Neural cell (in vitro differentiated cells): Measurements from ENCODE around the gene PWWP2A. TPM values are rescaled to one million over a fixed set of nuclear protein-coding genes. Genes with fewer than 3 reads are reported as not detected.
"Not testable (repeated sequence)": the region's sequence is repeated elsewhere in the genome, so short reads cannot be mapped to it uniquely, and the experiment has no call there.

Source experiments
- H2AFZ ChIP-seq: fragments of 200-600, 300-800 bp; sonication (generic), shearing (Covaris generic); 2 replicates; pipeline ENCODE4 v1.6.0; 2014; ENCODE audit warnings: low read depth, mild to moderate bottlenecking, antibody characterized with exemption, low read length, moderate library complexity
- H3F3A ChIP-seq: fragments of 200-600 bp; shearing (Covaris generic); 2 replicates; pipeline ENCODE4 v1.6.1; 2016; ENCODE audit warnings: mild to moderate bottlenecking, moderate library complexity, mixed read lengths, antibody characterized with exemption, low read length; ENCODE audit not compliant: insufficient read depth, poor library complexity, severe bottlenecking
- H3K27ac ChIP-seq: fragments of 200-600, 300-800 bp; sonication (generic), shearing (Covaris generic); 2 replicates; pipeline ENCODE4 v1.5.1; 2014; ENCODE audit warnings: mild to moderate bottlenecking, low read length, moderate library complexity
- H3K27me3 ChIP-seq: fragments of 300-800, 200-600 bp; sonication (generic), shearing (Covaris generic); 2 replicates; pipeline ENCODE4 v1.6.0; 2014; ENCODE audit warnings: mild to moderate bottlenecking, low read depth, low read length, moderate library complexity; ENCODE audit not compliant: insufficient read depth
- H3K36me3 ChIP-seq: fragments of 300-800, 200-600 bp; sonication (generic), shearing (Covaris generic); 2 replicates; pipeline ENCODE4 v1.5.1; 2014; ENCODE audit warnings: mild to moderate bottlenecking, antibody characterized with exemption, low read length, moderate library complexity; ENCODE audit not compliant: insufficient read depth
- H3K4me2 ChIP-seq: fragments of 300-800, 200-600 bp; sonication (generic), shearing (Covaris generic); 2 replicates; pipeline ENCODE4 v1.6.0; 2014; ENCODE audit warnings: mild to moderate bottlenecking, low read length
- H3K4me3 ChIP-seq: fragments of 300-800, 200-600 bp; sonication (generic), shearing (Covaris generic); 2 replicates; pipeline ENCODE4 v1.5.1; 2014; ENCODE audit warnings: mild to moderate bottlenecking, low read length, moderate library complexity
- H3K79me2 ChIP-seq: fragments of 200-600 bp; shearing (Covaris generic); replicated peaks from 2 replicates; pipeline ENCODE4 v1.6.0; 2014; ENCODE audit warnings: mild to moderate bottlenecking, low read length, moderate library complexity; ENCODE audit not compliant: insufficient read depth
- H3K9ac ChIP-seq: fragments of 300-800, 200-600 bp; sonication (generic), shearing (Covaris generic); 2 replicates; pipeline ENCODE4 v1.6.1; 2016; ENCODE audit warnings: mild to moderate bottlenecking, low read length, mixed read lengths
- H3K9me2 ChIP-seq: fragments of 200-600 bp; shearing (Covaris generic); 2 replicates; pipeline ENCODE4 v1.6.1; 2016; ENCODE audit warnings: mild to moderate bottlenecking, low read length, mixed read lengths; ENCODE audit not compliant: insufficient read depth
- H3K9me3 ChIP-seq: fragments of 200-600, 300-800 bp; sonication (generic), shearing (Covaris generic); 2 replicates; pipeline ENCODE4 v1.6.1; 2016; ENCODE audit warnings: mild to moderate bottlenecking, mixed run types, low read length, moderate library complexity, mixed read lengths
- H4K20me1 ChIP-seq: fragments of 200-600 bp; shearing (Covaris generic); 2 replicates; pipeline ENCODE4 v1.6.1; 2016; ENCODE audit warnings: mild to moderate bottlenecking, mixed run types; ENCODE audit not compliant: insufficient read depth
- EP300 ChIP-seq: fragments of 450-650 bp; conservative IDR thresholded peaks from 2 replicates; pipeline ENCODE4 v1.6.1; 2014; ENCODE audit warnings: antibody characterized with exemption, mild to moderate bottlenecking, moderate library complexity; ENCODE audit not compliant: poor library complexity, severe bottlenecking
- EZH2 ChIP-seq: fragments of 200-600, 300-800 bp; shearing (Covaris generic), sonication (generic); IDR thresholded peaks from 2 replicates; pipeline ENCODE4 v1.6.1; 2014; ENCODE audit warnings: antibody characterized with exemption, low read length, borderline replicate concordance, mild to moderate bottlenecking; ENCODE audit not compliant: insufficient read depth, poor library complexity, severe bottlenecking
- MXI1 ChIP-seq: fragments of 450-650 bp; conservative IDR thresholded peaks from 2 replicates; pipeline ENCODE4 v1.6.1; 2014; ENCODE audit warnings: antibody characterized with exemption, mild to moderate bottlenecking; ENCODE audit not compliant: poor library complexity, severe bottlenecking
- POLR2AphosphoS5 ChIP-seq: IDR thresholded peaks from 2 replicates; pipeline ENCODE4 v1.6.1; 2012
- RAD21 ChIP-seq: fragments of 450-650 bp; conservative IDR thresholded peaks from 2 replicates; pipeline ENCODE4 v1.6.1; 2014; ENCODE audit warnings: antibody characterized with exemption, mild to moderate bottlenecking, moderate library complexity
- SMC3 ChIP-seq: fragments of 450-650 bp; conservative IDR thresholded peaks from 2 replicates; pipeline ENCODE4 v1.6.1; 2014; ENCODE audit warnings: antibody characterized with exemption, mild to moderate bottlenecking, moderate library complexity; ENCODE audit not compliant: poor library complexity
- TAF1 ChIP-seq: IDR thresholded peaks from 2 replicates; pipeline ENCODE4 v1.6.1; 2012; ENCODE audit warnings: low read depth
- polyA plus RNA-seq: library from polyadenylated mRNA; depleted of rRNA; stranded (reverse); fragments of >200 nt; gene quantifications from 2 replicates; pipeline ENCODE4 v1.2.3, GENCODE V29; 2014
- TF ChIP-seq, protein P1 (sequence below): IDR thresholded peaks from 2 replicates; pipeline ENCODE4 v1.6.1; 2012; ENCODE audit warnings: borderline replicate concordance
- TF ChIP-seq, protein P2 (sequence below): fragments of 450-650 bp; IDR thresholded peaks from 2 replicates; pipeline ENCODE4 v1.5.1; 2014; ENCODE audit warnings: antibody characterized with exemption, mild to moderate bottlenecking, moderate library complexity; ENCODE audit not compliant: poor library complexity, severe bottlenecking

PWWP2A gene
- polyA plus RNA-seq, 1 donor from 2014 or later, result 37.2 TPM

DNA sequence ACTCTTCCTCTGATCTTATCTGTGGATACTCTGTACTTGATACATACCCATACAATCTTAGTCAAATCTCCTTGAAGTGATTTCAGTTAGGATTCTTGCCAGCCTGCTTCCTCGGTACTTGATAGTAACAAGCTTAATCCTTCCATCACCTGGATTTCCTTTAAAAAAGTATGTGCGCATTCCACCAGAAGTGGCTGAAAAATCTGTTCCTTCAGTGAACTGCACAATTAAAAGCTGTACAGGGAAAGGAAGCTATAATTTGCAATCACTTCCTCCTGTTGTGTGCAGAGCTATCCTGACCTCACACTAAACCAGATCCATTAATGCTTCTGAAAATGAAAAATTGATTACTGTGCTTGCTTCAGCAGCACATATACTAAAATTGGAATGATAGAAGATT is 47.3 kb downstream of the PWWP2A start:
- Histone ChIP-seq H3K27ac (no peak overlapping the region), H3F3A (no peaks in the 10 kb centered on the region)

DNA sequence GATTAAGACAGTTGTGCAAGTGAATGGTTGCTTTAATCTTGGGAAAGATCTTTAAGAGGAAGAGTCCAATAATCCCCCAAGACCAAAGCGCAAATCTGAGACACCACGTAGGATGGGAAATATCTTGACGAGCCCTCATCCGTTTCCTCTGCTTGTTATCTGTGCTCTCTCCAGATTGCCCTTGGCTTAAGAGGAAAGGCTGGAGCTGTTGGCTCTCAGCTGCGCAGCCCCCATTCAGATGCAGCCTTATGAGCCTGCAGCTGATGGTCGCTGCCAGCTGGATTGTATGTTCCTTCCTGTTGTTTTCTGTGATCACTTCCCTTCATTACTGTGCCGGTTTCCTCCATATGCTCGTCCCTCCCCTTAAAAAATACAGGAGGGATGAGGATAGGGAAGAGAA is 47.7 kb downstream of the PWWP2A start:
- Histone ChIP-seq H2AFZ (no peak overlapping the region), H3K79me2 (no peaks in the 10 kb centered on the region), H3K27ac (no peak overlapping the region), H3K4me2 (no peak overlapping the region), H3K36me3 (no peaks in the 10 kb centered on the region), H3K9ac (no peak overlapping the region), H3K9me3 (no peaks in the 10 kb centered on the region), H3K4me3 (no peak overlapping the region), H3F3A (no peaks in the 10 kb centered on the region), H3K27me3 (no peaks in the 10 kb centered on the region), H3K9me2 (no peaks in the 10 kb centered on the region), H4K20me1 (no peaks in the 10 kb centered on the region)
- TF ChIP-seq EP300, result no peak
- no peak for TF ChIP-seq EZH2
- no peak for TF ChIP-seq SMC3
- TF ChIP-seq TAF1, result no peak
- no peak for TF ChIP-seq POLR2AphosphoS5
- TF ChIP-seq, protein P1, sequence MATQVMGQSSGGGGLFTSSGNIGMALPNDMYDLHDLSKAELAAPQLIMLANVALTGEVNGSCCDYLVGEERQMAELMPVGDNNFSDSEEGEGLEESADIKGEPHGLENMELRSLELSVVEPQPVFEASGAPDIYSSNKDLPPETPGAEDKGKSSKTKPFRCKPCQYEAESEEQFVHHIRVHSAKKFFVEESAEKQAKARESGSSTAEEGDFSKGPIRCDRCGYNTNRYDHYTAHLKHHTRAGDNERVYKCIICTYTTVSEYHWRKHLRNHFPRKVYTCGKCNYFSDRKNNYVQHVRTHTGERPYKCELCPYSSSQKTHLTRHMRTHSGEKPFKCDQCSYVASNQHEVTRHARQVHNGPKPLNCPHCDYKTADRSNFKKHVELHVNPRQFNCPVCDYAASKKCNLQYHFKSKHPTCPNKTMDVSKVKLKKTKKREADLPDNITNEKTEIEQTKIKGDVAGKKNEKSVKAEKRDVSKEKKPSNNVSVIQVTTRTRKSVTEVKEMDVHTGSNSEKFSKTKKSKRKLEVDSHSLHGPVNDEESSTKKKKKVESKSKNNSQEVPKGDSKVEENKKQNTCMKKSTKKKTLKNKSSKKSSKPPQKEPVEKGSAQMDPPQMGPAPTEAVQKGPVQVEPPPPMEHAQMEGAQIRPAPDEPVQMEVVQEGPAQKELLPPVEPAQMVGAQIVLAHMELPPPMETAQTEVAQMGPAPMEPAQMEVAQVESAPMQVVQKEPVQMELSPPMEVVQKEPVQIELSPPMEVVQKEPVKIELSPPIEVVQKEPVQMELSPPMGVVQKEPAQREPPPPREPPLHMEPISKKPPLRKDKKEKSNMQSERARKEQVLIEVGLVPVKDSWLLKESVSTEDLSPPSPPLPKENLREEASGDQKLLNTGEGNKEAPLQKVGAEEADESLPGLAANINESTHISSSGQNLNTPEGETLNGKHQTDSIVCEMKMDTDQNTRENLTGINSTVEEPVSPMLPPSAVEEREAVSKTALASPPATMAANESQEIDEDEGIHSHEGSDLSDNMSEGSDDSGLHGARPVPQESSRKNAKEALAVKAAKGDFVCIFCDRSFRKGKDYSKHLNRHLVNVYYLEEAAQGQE, result no peak
- TF ChIP-seq RAD21, result no peak
- no peak for TF ChIP-seq MXI1
- TF ChIP-seq, protein P2, sequence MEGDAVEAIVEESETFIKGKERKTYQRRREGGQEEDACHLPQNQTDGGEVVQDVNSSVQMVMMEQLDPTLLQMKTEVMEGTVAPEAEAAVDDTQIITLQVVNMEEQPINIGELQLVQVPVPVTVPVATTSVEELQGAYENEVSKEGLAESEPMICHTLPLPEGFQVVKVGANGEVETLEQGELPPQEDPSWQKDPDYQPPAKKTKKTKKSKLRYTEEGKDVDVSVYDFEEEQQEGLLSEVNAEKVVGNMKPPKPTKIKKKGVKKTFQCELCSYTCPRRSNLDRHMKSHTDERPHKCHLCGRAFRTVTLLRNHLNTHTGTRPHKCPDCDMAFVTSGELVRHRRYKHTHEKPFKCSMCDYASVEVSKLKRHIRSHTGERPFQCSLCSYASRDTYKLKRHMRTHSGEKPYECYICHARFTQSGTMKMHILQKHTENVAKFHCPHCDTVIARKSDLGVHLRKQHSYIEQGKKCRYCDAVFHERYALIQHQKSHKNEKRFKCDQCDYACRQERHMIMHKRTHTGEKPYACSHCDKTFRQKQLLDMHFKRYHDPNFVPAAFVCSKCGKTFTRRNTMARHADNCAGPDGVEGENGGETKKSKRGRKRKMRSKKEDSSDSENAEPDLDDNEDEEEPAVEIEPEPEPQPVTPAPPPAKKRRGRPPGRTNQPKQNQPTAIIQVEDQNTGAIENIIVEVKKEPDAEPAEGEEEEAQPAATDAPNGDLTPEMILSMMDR, result no peak

More for the DNA sequence above, 47.3 kb downstream of the PWWP2A start:
- H3K27me3 ChIP-seq, result no peaks in the 10 kb centered on the region
- no peaks in the 10 kb centered on the region for H3K9me3 ChIP-seq
- no peak overlapping the region for H3K4me2 ChIP-seq
- no peaks in the 10 kb centered on the region for H4K20me1 ChIP-seq
- TF ChIP-seq, protein P1, result no peak
- TF ChIP-seq SMC3, result no peak
- TF ChIP-seq, protein P2, result no peak
- no peak for TF ChIP-seq POLR2AphosphoS5
- no peak for TF ChIP-seq EP300
- TF ChIP-seq TAF1, result no peak
- no peak for TF ChIP-seq MXI1
- TF ChIP-seq RAD21, result no peak
- no peak for TF ChIP-seq EZH2
- H3K9me2 ChIP-seq, result no peaks in the 10 kb centered on the region
- H3K4me3 ChIP-seq, result no peak overlapping the region
- H2AFZ ChIP-seq, result no peak overlapping the region
- H3K9ac ChIP-seq, result no peak overlapping the region
- H3K79me2 ChIP-seq, result no peaks in the 10 kb centered on the region
- H3K36me3 ChIP-seq, result no peaks in the 10 kb centered on the region

DNA sequence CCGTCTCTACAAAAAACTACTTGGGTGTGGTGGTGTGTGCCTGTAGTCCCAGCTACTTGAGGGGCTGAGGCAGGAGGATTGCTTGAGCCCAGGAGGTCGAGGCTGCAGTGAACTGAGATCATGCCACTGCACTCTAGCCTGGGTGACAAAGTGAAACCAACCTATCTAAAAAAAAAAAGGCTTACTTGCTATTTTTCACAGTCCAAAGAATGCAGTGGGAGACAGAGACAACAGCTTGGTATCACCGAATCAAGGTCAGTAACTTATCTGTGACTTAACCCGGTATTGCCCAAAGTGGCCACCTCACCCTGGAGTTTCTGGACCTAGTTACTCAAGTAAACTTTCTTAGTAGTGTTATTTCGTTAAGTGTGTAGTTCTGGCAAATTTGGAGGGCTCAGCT is 50.1 kb downstream of the PWWP2A start:
- not testable (repeated sequence) for H2AFZ ChIP-seq, H3F3A ChIP-seq, H3K9me2 ChIP-seq, H3K4me2 ChIP-seq, H4K20me1 ChIP-seq, H3K27ac ChIP-seq, H3K27me3 ChIP-seq, H3K9me3 ChIP-seq, H3K79me2 ChIP-seq, H3K9ac ChIP-seq, H3K4me3 ChIP-seq
- H3K36me3 ChIP-seq, result peaks cover 13% of the 10 kb centered on the region
